ENCODE measurements around the gene TRMU. TPM values are rescaled to one million over a fixed set of nuclear protein-coding genes. Genes with fewer than 3 reads are reported as not detected.

TRMU gene
- total and polyA plus RNA-seq, 2 of the 8 experiments (the other 6 are each of a cell fraction or from before 2014, with no cell fraction given): 43.4 to 70.6 TPM

- TF ChIP-seq CHD7 (IDR thresholded peaks at IDR 0.05; ENCODE audit: insufficient replicate concordance, low read length): no peak
- no peak for TF ChIP-seq SP1 (IDR thresholded peaks at IDR 0.05; ENCODE audit: low read depth, low read length)
- no peak for TF ChIP-seq KDM4A (IDR thresholded peaks at IDR 0.05; ENCODE audit: low read depth, low read length, severe bottlenecking)
These were observed 39.4 kb downstream of the TRMU start (continued) for GRCh38 chr22:46374663-46375474.
